Urothelium cell line (cell line): ENCODE results near the gene PLEKHG2.
"Not testable (repeated sequence)": the region's sequence is repeated elsewhere in the genome, so short reads cannot be mapped to it uniquely, and the experiment has no call there.

Experiments
- DNase-seq: peaks from one replicate; pipeline ENCODE4 v3.0.0; 2011; ENCODE audit warnings: low spot score, mixed read lengths
- FAIRE-seq: peaks from 2 replicates; lab custom pipeline; 2011; peaks lifted over from hg19 to GRCh38; lab: Jason Lieb, UNC

The PLEKHG2 gene

GRCh38 chr19:39446365-39447084 is 34.1 kb downstream of the PLEKHG2 start:
- no peak for DNase-seq
- no peak for FAIRE-seq

GRCh38 chr19:39448271-39448670 is 35.8 kb downstream of the PLEKHG2 start:
- FAIRE-seq: no peak
- no peak for DNase-seq

- no peak for FAIRE-seq
Measured at GRCh38 chr19:39449116-39449797, 36.8 kb downstream of the PLEKHG2 start.

GRCh38 chr19:39451257-39451656 is 38.8 kb downstream of the PLEKHG2 start:
- FAIRE-seq, DNase-seq: not testable (repeated sequence)

More at GRCh38 chr19:39449116-39449797, 36.8 kb downstream of the PLEKHG2 start:
- DNase-seq: no peak

- DNase-seq: no peak
- FAIRE-seq: no peak
Measured at GRCh38 chr19:39463403-39463802, 50.9 kb downstream of the PLEKHG2 start.

- FAIRE-seq (no peak), DNase-seq (no peak)
Measured at GRCh38 chr19:39465956-39466747, 53.7 kb downstream of the PLEKHG2 start.

- no peak for FAIRE-seq
- no peak for DNase-seq
Measured at GRCh38 chr19:39467941-39468340, 55.5 kb downstream of the PLEKHG2 start.

GRCh38 chr19:39469036-39469435 is 56.6 kb downstream of the PLEKHG2 start:
- no peak for FAIRE-seq

GRCh38 chr19:39469567-39469966 is 57.1 kb downstream of the PLEKHG2 start:
- FAIRE-seq (no peak), DNase-seq (no peak)

More at GRCh38 chr19:39469036-39469435, 56.6 kb downstream of the PLEKHG2 start:
- no peak for DNase-seq

- DNase-seq: no peak
- FAIRE-seq: no peak
Measured at GRCh38 chr19:39470724-39471339, 58.4 kb downstream of the PLEKHG2 start.

GRCh38 chr19:39471756-39472536 is 59.5 kb downstream of the PLEKHG2 start:
- no peak for DNase-seq
- no peak for FAIRE-seq

GRCh38 chr19:39472746-39473442 is 60.4 kb downstream of the PLEKHG2 start:
- DNase-seq: no peak
- FAIRE-seq: no peak

- no peak for DNase-seq
- no peak for FAIRE-seq
Measured at GRCh38 chr19:39473443-39473960, 61.0 kb downstream of the PLEKHG2 start.

GRCh38 chr19:39474139-39474620 is 61.7 kb downstream of the PLEKHG2 start:
- DNase-seq: peak; percentile 59
- FAIRE-seq: peak; percentile 73

- FAIRE-seq (no peak), DNase-seq (no peak)
Measured at GRCh38 chr19:39475748-39476147, 63.3 kb downstream of the PLEKHG2 start.
